Measurements from ENCODE around the gene MTX1. TPM values are rescaled to one million over a fixed set of nuclear protein-coding genes. Genes with fewer than 3 reads are reported as not detected.
"Not testable (repeated sequence)": the region's sequence is repeated elsewhere in the genome, so short reads cannot be mapped to it uniquely, and the experiment has no call there.

The MTX1 gene
- polyA plus RNA-seq, 2 donors, result 43.6 to 51.4 TPM

- H3K4me1 ChIP-seq (ENCODE audit: control insufficient read depth in 2 of 2, insufficient read depth in 2 of 2, low read length in 1 of 2), result no peaks in the 10 kb centered on the region
- 90 to 92% methylated on average over 19 of the region's 19 CpGs for WGBS, 2 donors
- H3K27me3 ChIP-seq (ENCODE audit: control insufficient read depth in 1 of 2, insufficient read depth in 2 of 2, low read length in 2 of 2), result no peaks in the 10 kb centered on the region
- no peak overlapping the region for H3K27ac ChIP-seq (ENCODE audit: low read depth in 2 of 2, low read length in 1 of 2)
- H3K36me3 ChIP-seq (ENCODE audit: control insufficient read depth in 2 of 2, insufficient read depth in 2 of 2, low read length in 1 of 2), result peaks cover 0 to 15% of the 10 kb centered on the region in 2 donors
- no peak overlapping the region for H3K4me3 ChIP-seq (ENCODE audit: low read depth in 1 of 2, low read length in 2 of 2)
- H3K9me3 ChIP-seq (ENCODE audit: control insufficient read depth in 2 of 2, insufficient read depth in 1 of 2, low read depth in 1 of 2, low read length in 1 of 2), result no peaks in the 10 kb centered on the region
These were observed 5.6 kb upstream of the MTX1 start for GRCh38 chr1:155202731-155203515.

GRCh38 chr1:155205035-155205434, 3.5 kb upstream of the MTX1 start:
- 91 to 94% methylated on average over 14 of the region's 14 CpGs for WGBS, 2 donors
- Histone ChIP-seq H3K4me1 (ENCODE audit: control insufficient read depth in 2 of 2, insufficient read depth in 2 of 2, low read length in 1 of 2) (no peaks in the 10 kb centered on the region), H3K27me3 (ENCODE audit: control insufficient read depth in 1 of 2, insufficient read depth in 2 of 2, low read length in 2 of 2) (no peaks in the 10 kb centered on the region), H3K4me3 (ENCODE audit: low read depth in 1 of 2, low read length in 2 of 2) (no peak overlapping the region), H3K27ac (ENCODE audit: low read depth in 2 of 2, low read length in 1 of 2) (no peak overlapping the region), H3K9me3 (ENCODE audit: control insufficient read depth in 2 of 2, insufficient read depth in 1 of 2, low read depth in 1 of 2, low read length in 1 of 2) (no peaks in the 10 kb centered on the region), H3K36me3 (ENCODE audit: control insufficient read depth in 2 of 2, insufficient read depth in 2 of 2, low read length in 1 of 2) (peaks cover 0 to 7% of the 10 kb centered on the region in 2 donors)

GRCh38 chr1:155205969-155206593, 2.4 kb upstream of the MTX1 start:
- no peak overlapping the region for H3K27ac ChIP-seq (ENCODE audit: low read depth in 2 of 2, low read length in 1 of 2)
- WGBS, 2 donors, result 75 to 77% methylated on average over 9 of the region's 9 CpGs
- H3K36me3 ChIP-seq (ENCODE audit: control insufficient read depth in 2 of 2, insufficient read depth in 2 of 2, low read length in 1 of 2), result peaks cover 0 to 6% of the 10 kb centered on the region in 2 donors

GRCh38 chr1:155206891-155207805, 1.3 kb upstream of the MTX1 start:
- Histone ChIP-seq H3K4me1 (ENCODE audit: control insufficient read depth in 2 of 2, insufficient read depth in 2 of 2, low read length in 1 of 2) (no peaks in the 10 kb centered on the region), H3K27ac (ENCODE audit: low read depth in 2 of 2, low read length in 1 of 2) (peak overlapping the region; percentile 94 to 95), H3K36me3 (ENCODE audit: control insufficient read depth in 2 of 2, insufficient read depth in 2 of 2, low read length in 1 of 2) (peaks cover 0 to 2% of the 10 kb centered on the region in 2 donors), H3K9me3 (ENCODE audit: control insufficient read depth in 2 of 2, insufficient read depth in 1 of 2, low read depth in 1 of 2, low read length in 1 of 2) (no peaks in the 10 kb centered on the region), H3K4me3 (ENCODE audit: low read depth in 1 of 2, low read length in 2 of 2) (peak overlapping the region; percentile 12 to 31), H3K27me3 (ENCODE audit: control insufficient read depth in 1 of 2, insufficient read depth in 2 of 2, low read length in 2 of 2) (no peaks in the 10 kb centered on the region)
- WGBS, 2 donors, result 20 to 30% methylated on average over 13 of the region's 13 CpGs

More at GRCh38 chr1:155205969-155206593, 2.4 kb upstream of the MTX1 start:
- no peaks in the 10 kb centered on the region for H3K27me3 ChIP-seq (ENCODE audit: control insufficient read depth in 1 of 2, insufficient read depth in 2 of 2, low read length in 2 of 2)
- H3K4me1 ChIP-seq (ENCODE audit: control insufficient read depth in 2 of 2, insufficient read depth in 2 of 2, low read length in 1 of 2), result no peaks in the 10 kb centered on the region
- no peaks in the 10 kb centered on the region for H3K9me3 ChIP-seq (ENCODE audit: control insufficient read depth in 2 of 2, insufficient read depth in 1 of 2, low read depth in 1 of 2, low read length in 1 of 2)
- no peak overlapping the region for H3K4me3 ChIP-seq (ENCODE audit: low read depth in 1 of 2, low read length in 2 of 2)

- no peaks in the 10 kb centered on the region for H3K9me3 ChIP-seq (ENCODE audit: control insufficient read depth in 2 of 2, insufficient read depth in 1 of 2, low read depth in 1 of 2, low read length in 1 of 2)
- H3K27me3 ChIP-seq (ENCODE audit: control insufficient read depth in 1 of 2, insufficient read depth in 2 of 2, low read length in 2 of 2), result no peaks in the 10 kb centered on the region
- H3K27ac ChIP-seq (ENCODE audit: low read depth in 2 of 2, low read length in 1 of 2), result peak within 1 kb of the TSS; percentile 94 to 95
- no peaks in the 10 kb centered on the region for H3K4me1 ChIP-seq (ENCODE audit: control insufficient read depth in 2 of 2, insufficient read depth in 2 of 2, low read length in 1 of 2)
- peak within 1 kb of the TSS; percentile 67 to 70 for H3K4me3 ChIP-seq (ENCODE audit: low read depth in 1 of 2, low read length in 2 of 2)
- H3K36me3 ChIP-seq (ENCODE audit: control insufficient read depth in 2 of 2, insufficient read depth in 2 of 2, low read length in 1 of 2), result peaks cover 0 to 2% of the 10 kb centered on the region in 2 donors
- WGBS, 2 donors, result 11 to 14% methylated on average over 16 to 17 of the region's 17 CpGs
These were observed 522 bp upstream of the MTX1 start, which contains the start of gene THBS3 for GRCh38 chr1:155207806-155208540. THBS3 (minus strand) TSS chr1:155207897; CDS start chr1:155207876, 21 bp downstream.

GRCh38 chr1:155209312-155209721, 822 bp downstream of the MTX1 start:
- Histone ChIP-seq H3K27ac (ENCODE audit: low read depth in 2 of 2, low read length in 1 of 2) (peak overlapping the region; percentile 94 to 95), H3K36me3 (ENCODE audit: control insufficient read depth in 2 of 2, insufficient read depth in 2 of 2, low read length in 1 of 2) (peaks cover 0 to 2% of the 10 kb centered on the region in 2 donors), H3K4me1 (ENCODE audit: control insufficient read depth in 2 of 2, insufficient read depth in 2 of 2, low read length in 1 of 2) (no peaks in the 10 kb centered on the region), H3K9me3 (ENCODE audit: control insufficient read depth in 2 of 2, insufficient read depth in 1 of 2, low read depth in 1 of 2, low read length in 1 of 2) (no peaks in the 10 kb centered on the region), H3K4me3 (ENCODE audit: low read depth in 1 of 2, low read length in 2 of 2) (peak overlapping the region; percentile 67 to 70), H3K27me3 (ENCODE audit: control insufficient read depth in 1 of 2, insufficient read depth in 2 of 2, low read length in 2 of 2) (no peaks in the 10 kb centered on the region)
- 3 to 4% methylated on average over 13 of the region's 13 CpGs for WGBS, 2 donors

- WGBS, 2 donors, result 78 to 85% methylated on average over 4 of the region's 4 CpGs
- peak overlapping the region in 1 of 2 donors; percentile 13 for H3K27ac ChIP-seq (ENCODE audit: low read depth in 2 of 2, low read length in 1 of 2)
- H3K36me3 ChIP-seq (ENCODE audit: control insufficient read depth in 2 of 2, insufficient read depth in 2 of 2, low read length in 1 of 2), result peaks cover 0 to 3% of the 10 kb centered on the region in 2 donors
- H3K4me3 ChIP-seq (ENCODE audit: low read depth in 1 of 2, low read length in 2 of 2), result no peak overlapping the region
- H3K4me1 ChIP-seq (ENCODE audit: control insufficient read depth in 2 of 2, insufficient read depth in 2 of 2, low read length in 1 of 2), result no peaks in the 10 kb centered on the region
- no peaks in the 10 kb centered on the region for H3K27me3 ChIP-seq (ENCODE audit: control insufficient read depth in 1 of 2, insufficient read depth in 2 of 2, low read length in 2 of 2)
- no peaks in the 10 kb centered on the region for H3K9me3 ChIP-seq (ENCODE audit: control insufficient read depth in 2 of 2, insufficient read depth in 1 of 2, low read depth in 1 of 2, low read length in 1 of 2)
These were observed 2.0 kb downstream of the MTX1 start for GRCh38 chr1:155210314-155211104.

- H3K4me1 ChIP-seq (ENCODE audit: control insufficient read depth in 2 of 2, insufficient read depth in 2 of 2, low read length in 1 of 2); H3K9me3 ChIP-seq (ENCODE audit: control insufficient read depth in 2 of 2, insufficient read depth in 1 of 2, low read depth in 1 of 2, low read length in 1 of 2); H3K4me3 ChIP-seq (ENCODE audit: low read depth in 1 of 2, low read length in 2 of 2); H3K36me3 ChIP-seq (ENCODE audit: control insufficient read depth in 2 of 2, insufficient read depth in 2 of 2, low read length in 1 of 2); H3K27me3 ChIP-seq (ENCODE audit: control insufficient read depth in 1 of 2, insufficient read depth in 2 of 2, low read length in 2 of 2); H3K27ac ChIP-seq (ENCODE audit: low read depth in 2 of 2, low read length in 1 of 2): not testable (repeated sequence)
- 68 to 78% methylated on average over 11 to 13 of the region's 13 CpGs for WGBS, 2 donors
These were observed 3.0 kb downstream of the MTX1 start for GRCh38 chr1:155211381-155212050.
